ENCODE data around the gene NHERF1.

GRCh38 chr17:74778960-74779359, 30.5 kb downstream of the NHERF1 start:
- no peak for TF ChIP-seq ZNF785 (tag by site-specific recombination; IDR thresholded peaks at IDR 0.05)
- TF ChIP-seq KLF8 (tag by site-specific recombination; IDR thresholded peaks at IDR 0.05): no peak
- TF ChIP-seq, protein P1, sequence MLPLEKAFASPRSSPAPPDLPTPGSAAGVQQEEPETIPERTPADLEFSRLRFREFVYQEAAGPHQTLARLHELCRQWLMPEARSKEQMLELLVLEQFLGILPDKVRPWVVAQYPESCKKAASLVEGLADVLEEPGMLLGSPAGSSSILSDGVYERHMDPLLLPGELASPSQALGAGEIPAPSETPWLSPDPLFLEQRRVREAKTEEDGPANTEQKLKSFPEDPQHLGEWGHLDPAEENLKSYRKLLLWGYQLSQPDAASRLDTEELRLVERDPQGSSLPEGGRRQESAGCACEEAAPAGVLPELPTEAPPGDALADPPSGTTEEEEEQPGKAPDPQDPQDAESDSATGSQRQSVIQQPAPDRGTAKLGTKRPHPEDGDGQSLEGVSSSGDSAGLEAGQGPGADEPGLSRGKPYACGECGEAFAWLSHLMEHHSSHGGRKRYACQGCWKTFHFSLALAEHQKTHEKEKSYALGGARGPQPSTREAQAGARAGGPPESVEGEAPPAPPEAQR (tag by site-specific recombination; IDR thresholded peaks at IDR 0.05): no peak
- no peak for TF ChIP-seq ZNF148 (tag by site-specific recombination; IDR thresholded peaks at IDR 0.05; ENCODE audit: borderline replicate concordance)
